ENCODE results near the gene MYD88.

- TF ChIP-seq POLR2AphosphoS5 (IDR thresholded peaks at IDR 0.05) (no peak), CTCF (IDR thresholded peaks at IDR 0.05) (no peak), POLR2A (IDR thresholded peaks at IDR 0.05) (no peak), EP300 (IDR thresholded peaks at IDR 0.05) (no peak)
Measured at GRCh38 chr3:38155825-38156224, 17.4 kb downstream of the MYD88 start.
